ENCODE data around the gene AKAP6.
A peak's percentile ranks its signal among the peaks of the same experiment; 100 is the strongest.
"Not testable (repeated sequence)": the region's sequence is repeated elsewhere in the genome, so short reads cannot be mapped to it uniquely, and the experiment has no call there.

Gene AKAP6

DNA sequence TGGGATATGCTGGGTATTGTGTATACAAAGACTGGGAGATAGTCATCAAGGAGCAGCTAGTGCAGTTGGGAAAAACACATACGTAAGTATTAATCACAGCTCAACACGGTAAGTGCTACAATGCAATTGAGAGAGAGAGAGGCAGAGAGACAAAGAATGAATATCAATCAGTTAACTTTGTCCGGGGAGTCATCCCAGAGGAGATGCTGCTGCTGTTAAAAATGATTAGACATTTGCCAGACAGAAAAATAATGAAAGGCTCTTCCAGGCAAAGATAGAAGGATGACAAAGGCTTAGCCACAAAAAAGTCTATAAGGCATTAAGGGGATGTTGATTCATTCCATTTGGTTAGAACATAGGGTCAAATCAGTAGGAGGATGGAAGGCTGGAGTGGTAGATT is 45.1 kb downstream of the AKAP6 start:
- DNase-seq (ENCODE audit: low spot score) = no peak

DNA sequence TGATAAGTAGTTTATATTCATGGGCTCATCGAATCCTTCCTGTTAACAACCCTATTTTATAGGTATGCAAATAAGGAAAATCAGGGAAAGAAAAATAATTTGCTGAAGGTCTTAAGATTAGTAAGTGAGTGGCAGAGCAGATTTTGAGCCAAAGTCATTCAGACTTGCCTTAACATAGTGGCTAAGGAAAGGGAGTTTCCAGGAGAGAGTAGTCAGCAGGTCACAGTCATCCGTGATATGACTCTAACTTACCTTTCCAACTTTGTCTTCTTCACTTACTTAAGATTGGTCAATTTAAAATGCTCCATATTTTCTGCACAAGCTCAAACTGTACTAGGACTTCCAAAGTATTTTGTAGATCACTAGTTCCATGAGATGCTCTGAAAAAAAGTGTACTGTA is 46.6 kb downstream of the AKAP6 start:
- peak; percentile 50 for DNase-seq (ENCODE audit: low spot score)

DNA sequence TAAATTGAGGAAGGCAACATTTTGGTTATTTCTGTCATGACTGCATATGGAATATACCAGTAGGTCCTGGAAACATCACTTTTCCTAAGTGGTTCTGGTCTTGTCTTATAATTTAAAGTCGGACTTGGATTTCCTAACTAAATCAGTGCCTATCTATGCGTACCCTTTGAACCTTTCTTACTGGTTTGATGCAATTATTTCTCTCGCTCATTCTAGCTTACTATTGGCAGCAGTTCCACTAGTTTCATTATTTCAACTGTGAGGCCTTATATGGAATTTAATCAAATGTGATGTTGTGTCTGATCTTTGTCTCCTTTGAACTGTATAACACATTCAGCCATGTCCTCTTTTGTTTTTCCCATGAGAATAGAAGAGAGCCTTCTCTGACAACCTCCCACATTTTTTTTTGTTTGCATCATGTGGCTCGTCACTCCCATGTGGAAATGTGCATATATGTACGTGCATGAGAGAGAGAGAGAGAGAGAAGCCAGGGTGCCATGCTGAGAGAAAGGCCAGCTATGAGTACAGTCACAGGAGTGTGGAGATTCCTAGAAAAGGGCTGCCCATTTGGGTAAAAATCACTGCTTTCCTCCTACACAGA is 48.0 kb downstream of the AKAP6 start:
- DNase-seq (ENCODE audit: low spot score) = no peak

DNA sequence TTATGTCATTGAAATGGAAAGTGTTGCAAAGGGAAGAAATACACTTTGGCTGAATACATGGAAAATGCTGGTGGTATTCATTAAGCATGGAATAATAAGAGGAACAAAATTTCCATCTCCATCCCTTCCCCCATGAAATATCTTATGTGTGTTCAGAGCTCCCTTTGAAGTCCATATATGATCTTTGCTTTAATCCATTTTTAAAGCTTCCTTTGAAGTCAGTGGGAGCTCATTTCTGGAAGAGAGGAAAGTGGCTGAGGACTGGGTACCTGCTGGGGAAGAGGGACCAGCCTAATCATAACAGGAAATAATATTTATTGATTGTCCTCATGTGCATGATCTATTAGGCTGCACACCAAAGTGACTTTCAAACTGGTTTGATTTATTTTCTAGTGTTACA is 49.2 kb downstream of the AKAP6 start:
- no peak for DNase-seq (ENCODE audit: low spot score)

DNA sequence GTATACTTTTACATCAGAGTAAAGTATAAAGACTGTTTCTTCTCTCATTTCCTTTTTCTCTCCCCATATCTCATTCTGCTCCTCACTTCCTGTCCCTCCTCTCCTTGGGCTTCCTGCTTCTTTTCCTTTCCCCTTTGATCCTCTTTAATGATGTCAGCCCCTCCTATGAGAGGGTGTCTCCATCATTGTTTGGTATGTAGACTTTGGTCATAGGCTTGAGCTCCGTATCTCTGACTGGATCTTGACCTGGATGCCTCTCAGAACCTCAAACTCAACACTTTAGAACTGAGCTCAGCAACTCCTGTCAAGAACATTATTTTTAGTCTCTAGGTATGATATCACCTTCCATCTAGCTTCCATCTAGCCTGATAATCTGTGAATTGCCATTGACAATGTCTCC is 50.3 kb downstream of the AKAP6 start:
- DNase-seq (ENCODE audit: low spot score) = peak; percentile 36

DNA sequence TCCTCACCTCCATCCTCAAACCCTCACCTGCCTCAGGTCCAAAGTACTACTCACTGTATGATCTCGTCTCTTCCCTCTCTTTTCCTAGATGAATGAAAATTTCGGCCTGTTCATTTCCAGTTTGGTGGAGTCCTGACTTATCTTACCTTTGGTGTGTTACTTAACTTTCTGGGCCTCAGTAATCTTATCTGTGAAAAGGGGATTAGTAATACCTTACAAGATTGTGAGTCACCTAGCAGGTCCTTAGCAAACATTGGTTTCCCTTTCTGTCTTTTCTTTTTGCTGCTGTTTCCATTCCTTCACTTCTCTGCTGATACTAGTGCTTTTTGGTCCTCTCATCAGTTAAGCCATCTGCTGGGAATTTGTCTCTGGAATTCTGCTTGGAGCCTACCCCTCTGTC is 52.8 kb downstream of the AKAP6 start:
- DNase-seq (ENCODE audit: low spot score) = peak; percentile 34

DNA sequence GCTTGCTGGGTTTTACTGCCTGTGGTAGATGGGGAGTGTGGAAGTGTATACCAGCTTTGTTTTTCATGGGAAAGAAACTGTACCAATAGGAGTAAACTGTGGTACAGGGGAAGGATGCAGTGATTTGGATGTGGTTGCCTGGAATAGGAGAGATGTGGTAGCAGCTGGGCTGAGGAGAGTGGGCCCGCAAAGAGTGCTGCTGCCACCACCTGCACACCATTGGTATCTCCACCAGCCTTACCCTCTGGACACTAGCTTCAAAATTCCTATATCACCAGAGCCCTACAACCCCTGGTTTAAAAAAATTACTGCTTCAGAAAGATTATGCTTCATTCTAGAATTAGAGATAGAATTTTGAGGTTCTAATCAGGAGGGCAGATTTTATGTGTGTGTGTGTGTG is 53.6 kb downstream of the AKAP6 start:
- DNase-seq (ENCODE audit: low spot score) = peak; percentile 38

DNA sequence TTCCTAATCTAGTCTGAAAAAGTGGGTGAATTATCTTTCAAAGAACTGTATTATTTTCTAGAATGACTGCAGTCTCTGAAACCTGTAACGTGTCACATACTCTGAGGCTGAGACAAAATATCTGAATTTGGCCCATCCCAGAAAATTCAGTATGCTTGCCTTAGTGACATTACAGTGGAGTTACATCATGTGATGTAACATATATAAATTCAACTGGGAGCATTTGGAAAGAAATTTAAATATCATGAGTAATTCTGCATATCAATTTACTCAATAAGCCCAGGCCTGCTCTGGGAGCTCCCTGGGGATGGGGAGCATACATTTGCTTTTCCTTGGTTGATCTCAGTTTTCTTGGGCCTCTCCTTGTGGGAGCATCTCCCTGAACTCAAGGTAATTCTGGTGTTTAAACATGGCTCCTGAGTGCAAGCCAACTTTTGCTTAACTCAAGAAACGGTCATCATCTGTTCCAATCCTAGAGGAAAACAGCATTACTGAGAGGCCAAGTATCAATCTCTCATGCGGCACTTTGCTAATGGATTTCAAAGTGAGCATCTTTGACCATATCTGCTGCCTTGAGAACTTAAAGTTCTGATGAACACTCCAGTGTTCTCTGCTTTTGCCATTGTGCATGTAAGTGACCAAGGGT is 54.4 kb downstream of the AKAP6 start:
- no peak for DNase-seq (ENCODE audit: low spot score)

DNA sequence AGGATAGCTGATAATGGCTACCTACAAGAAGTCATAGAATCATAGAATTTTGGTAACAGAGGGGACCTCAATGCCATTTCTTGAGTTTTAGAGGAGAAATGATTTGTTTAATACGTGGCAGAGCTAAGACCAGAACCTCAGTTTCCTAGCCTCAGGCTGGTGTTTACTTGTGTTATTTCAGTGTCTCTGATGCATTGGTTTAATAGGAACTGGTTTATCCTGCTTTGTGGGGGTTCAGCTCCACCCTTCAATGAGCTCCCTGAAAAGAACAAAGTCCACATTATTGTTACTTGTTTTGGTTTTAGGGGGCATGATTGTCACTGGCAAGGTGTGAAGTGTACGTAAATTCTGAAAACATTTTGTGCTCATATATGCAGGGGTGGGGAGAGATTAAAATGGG is 55.4 kb downstream of the AKAP6 start:
- no peak for DNase-seq (ENCODE audit: low spot score)

DNA sequence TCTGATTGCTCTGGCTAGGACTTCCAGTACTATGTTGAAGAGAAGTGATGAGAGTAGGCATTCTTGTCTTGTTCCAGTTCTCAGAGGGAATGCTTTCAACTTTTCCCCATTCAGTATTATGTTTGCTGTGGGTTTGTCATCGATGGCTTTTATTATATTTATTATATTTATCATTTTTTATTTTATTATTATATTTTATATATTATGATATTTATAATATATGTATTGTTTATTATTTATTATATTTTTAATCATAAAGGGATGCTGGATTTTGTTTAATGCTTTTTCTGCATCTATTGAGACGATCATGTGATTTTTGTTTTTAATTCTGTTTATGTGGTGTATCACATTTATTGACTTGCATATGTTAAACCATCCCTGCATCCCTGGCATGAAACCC is 58.2 kb downstream of the AKAP6 start:
- not testable (repeated sequence) for DNase-seq (ENCODE audit: low spot score)

DNA sequence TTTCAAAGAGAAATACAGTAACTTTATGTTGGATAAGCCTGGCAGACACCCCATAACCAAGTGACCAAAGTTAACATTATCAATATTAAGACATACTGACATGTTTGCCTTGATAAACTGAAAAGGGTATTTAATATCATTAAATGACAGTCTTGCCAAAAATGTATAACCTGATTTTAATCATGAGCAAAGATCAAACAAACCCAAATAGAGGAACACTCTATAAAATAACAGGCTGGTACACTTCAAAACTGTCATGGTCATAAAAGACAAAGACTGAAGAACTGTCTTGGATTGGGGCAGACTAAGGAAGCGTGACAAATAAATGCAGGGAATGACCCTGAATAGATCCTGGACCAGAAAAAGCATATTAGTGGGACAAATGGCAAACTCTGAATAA is 64.0 kb downstream of the AKAP6 start:
- no peak for DNase-seq (ENCODE audit: low spot score)

DNA sequence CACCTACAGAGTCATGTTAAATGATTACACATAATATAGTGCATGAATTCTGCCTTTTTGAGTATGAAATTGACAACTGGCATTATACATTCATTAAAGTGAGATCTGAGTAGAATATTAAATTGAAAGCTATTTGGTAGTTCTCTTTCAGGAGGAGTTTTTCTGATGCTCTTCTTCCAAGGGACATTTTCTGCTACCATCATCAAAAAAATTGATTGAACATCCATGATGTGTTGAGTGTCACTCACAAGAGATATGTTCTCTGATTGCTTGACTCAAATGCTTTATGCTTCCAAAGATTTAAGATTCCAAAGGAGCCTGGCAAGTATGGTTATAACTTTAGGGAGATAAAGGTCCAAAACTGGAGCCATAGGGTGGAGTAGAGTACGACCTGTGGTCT is 64.9 kb downstream of the AKAP6 start:
- no peak for DNase-seq (ENCODE audit: low spot score)

DNA sequence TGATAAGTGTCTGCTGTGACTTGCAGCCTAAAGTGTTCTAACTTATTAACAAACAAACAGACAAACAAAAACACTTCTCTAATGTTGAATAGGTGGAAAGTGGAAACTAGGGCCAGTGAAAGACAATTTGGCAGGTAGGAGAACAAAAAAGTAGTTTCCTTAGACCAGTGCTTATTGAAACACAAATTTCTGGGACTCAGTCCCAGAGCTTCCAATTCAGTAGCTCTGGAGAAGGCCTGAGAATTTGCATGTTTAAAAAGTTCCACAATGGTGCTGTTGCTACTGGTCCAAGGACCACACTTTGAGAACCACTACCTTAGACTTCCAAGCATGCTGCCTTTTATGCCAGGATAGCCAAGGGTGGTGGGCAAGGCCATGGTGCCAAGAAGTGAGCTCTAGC is 67.8 kb downstream of the AKAP6 start:
- no peak for DNase-seq (ENCODE audit: low spot score)

DNA sequence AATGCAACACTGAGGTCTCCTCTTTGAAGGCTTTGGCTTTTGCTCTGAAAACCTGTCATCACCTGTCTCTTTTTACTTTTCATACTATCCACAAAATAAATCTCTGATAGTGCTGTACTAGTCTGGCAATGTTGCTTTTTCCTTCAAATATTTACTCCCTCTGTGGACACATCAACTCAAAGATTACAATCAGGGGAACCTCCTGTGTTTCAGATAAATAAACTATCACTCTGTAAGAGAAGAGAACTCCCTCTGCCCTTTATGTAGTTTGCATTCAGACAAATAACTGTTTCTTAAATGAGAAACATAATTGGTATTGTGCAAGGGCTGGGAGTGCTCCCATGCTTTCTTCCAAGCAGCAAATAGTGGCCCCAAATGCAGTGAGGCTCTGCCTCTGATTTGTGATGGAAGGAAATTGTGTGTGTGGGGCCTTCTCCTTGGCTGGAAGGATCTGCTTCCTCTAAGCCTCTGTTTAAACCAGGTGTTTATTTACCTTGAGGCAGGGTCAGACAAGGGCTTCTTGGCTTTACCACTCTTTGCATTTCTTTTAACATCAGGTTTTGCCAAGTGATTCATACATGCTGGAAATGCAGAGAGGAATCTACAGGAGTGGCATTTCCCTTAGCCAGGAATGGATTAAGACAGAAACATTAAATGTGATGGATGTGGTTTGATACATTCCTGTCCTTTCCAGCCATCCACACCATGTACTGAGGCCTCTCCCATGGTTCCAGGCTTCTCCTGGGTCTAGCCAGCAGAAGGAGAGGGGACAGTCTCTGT is 69.0 kb downstream of the AKAP6 start:
- DNase-seq (ENCODE audit: low spot score) = peak; percentile 58

DNA sequence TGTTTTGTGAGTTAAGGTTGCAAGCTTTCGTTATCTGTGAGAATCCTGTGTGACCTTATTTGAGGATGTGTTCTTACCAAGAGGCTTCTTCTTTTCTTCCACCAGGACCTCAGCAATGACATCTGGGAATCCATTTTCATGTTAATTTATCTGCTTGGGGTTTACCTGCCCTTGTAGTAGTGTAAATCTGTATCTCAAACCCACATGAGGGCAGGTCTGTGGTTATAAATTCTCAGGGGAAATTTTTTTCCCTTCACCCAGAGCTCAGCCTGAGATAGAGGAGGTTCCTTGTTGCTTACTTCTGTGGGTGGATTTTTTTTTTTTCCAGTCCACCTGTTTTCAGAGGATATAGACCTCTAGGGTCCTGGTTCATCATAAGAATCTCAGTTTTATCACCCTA is 70.8 kb downstream of the AKAP6 start:
- no peak for DNase-seq (ENCODE audit: low spot score)

DNA sequence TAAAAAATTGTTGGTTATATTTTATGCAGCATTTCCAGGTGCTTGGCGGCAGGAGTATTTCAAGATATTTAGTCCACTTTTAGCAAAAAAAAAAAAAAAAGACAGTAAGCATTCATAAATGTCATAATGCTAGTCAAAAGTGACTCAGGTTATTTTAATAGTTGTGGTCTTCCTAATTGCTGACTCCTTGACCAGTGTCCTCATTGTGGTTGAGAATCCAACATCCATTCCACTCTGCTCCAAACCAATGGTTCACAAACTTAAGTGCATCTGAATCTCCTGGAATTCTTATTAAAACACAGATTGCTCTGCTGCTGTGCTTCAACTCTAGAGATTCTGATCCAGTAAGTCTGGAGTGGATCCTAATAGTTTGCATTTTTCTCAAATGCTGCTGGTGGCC is 71.4 kb downstream of the AKAP6 start:
- DNase-seq (ENCODE audit: low spot score) = peak; percentile 58

DNA sequence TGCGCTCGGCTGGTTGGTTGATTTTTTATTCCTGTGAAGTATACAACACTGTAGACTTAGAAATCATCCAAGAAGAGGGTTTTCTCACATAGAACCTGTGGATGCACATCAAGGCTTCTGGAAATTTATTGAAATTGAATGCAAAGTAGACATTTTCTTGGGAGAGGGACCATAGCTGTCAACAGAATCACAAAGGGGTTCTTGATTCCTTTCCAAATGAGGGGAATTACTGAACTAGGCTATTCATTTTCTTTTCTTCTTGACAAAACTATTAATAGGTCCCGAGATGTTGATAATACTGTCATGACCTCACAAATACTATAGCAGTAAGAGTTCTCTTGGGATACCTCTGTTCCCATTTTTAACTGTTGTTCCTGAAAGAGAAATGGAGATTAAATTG is 73.9 kb downstream of the AKAP6 start:
- DNase-seq (ENCODE audit: low spot score) = no peak

DNA sequence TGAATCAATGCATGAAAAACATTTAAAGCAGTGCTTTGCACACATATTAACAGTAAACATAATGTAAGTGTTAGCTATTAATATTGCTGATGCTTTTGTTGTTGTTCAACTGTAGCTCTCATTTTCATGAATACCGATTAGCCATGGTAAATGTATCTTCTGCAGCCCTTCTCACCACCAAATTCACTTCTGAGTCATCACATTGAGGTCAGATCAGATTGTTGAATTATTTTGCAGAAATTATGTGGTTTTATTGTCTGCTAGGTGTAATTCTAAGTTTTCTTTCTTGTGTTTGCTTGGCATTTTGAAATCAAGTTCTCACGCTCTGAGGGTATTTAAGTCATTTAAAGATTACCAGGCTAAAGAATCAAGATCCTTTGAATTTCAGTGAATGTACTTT is 74.6 kb downstream of the AKAP6 start:
- no peak for DNase-seq (ENCODE audit: low spot score)

DNA sequence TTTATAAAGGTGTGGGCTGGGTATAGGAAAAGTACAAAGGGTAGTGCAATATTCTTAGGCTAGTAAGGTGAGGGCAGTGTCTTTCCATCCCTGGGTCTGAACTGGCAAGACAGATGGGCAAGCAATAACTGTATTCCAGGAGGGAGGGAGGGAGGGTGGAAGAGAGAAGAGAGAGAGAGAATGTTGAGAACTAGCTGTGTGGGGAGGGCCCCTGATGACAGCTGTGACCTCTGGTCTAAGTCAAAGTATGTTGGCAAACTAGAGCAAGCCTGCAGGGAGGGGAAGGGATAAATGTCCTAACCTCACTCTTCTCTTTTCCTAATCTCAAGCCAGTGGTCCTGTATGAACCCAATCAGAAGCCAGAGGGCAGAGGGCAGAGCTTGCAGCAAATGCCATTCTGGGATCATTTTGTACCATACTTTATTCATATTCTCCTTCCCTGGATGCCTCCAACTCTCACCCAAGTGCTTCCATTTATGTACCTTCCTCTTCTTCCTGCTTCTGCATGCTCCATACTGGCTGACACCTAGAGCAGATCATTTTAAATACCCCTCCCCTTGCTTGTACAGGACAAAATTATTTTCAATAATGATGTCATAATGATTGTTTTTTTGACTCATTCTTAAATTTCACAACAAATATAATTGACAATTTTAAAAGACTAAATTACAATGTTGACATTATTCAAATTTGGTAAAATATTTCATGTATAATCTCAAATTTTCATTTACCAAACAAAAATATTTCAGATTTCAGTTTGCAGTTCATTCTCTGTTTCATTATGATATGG is 75.9 kb downstream of the AKAP6 start:
- DNase-seq (ENCODE audit: low spot score) = no peak

DNA sequence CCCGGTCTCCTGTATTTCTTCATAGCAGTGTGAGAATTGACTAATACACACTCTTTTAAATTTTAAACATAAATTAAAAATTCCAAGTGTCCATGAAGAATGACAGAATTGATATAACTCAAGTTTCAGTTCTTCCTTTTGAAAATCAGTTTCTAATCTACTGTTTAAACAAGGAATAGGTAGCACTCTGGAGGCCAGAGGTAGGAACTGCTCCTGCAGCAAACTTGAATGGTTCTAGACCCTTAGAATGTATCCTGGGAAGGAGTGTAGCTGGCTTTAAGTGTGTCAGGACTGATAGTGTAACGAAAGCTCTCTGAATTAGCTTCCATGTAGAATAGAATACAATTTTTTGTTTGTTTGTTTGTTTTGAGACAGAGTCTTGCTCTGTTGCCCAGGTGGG is 76.8 kb downstream of the AKAP6 start:
- DNase-seq (ENCODE audit: low spot score) = no peak

DNA sequence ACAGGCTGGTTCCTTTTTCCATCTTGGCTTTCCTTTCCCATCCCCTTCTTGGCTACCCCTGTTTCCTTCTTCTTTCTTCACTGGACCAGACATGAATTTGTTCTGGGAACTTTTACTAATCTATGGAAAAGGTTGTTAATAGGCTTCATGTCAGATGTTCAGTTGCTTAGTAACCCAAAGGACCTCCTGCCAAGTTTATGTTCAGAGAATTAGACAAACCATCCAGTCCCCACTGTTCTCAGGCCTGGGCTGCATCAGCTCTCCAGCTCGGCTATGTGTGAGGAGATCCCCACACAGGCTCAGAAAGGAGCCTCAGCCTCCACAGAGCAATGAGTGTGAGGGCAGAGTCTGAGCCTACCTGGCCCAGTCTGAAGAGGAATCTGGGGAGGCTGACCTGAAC is 78.0 kb downstream of the AKAP6 start:
- no peak for DNase-seq (ENCODE audit: low spot score)

DNA sequence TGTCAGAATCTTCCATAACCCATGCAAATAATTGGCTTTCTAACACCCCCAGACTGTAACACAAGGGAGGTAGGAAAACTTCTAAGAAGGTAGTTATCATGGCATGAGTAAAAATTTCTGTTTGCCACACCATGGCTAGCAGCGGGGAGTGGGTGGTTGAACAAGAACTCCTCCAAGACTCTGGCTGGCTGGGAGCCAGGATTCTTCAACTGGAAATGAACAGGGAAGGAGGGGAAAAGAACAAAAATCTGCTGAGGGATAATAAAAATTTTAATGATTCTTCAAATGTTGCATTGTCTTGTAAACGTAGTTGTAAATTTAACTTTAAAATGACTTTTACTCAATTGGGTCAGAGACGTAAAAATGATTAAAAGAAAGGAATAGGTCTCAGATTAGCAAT is 78.9 kb downstream of the AKAP6 start:
- DNase-seq (ENCODE audit: low spot score) = no peak

DNA sequence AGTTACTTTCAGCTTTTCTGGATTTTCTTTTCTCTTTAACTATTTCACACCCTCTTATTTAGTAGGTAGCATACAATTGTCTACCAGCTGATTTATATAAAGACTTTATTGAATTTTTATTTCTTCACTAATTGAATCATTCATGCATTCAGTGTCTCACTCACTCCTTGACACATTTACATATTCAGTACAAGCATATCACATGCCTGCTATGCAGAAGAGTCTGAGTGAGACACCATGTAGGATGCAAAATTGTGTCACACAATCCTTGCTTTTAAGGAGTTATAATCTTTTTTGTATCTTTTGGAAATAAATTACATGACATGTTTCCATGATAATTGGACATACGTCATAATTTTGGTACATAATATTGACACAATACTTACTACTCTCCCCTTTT is 83.0 kb downstream of the AKAP6 start:
- no peak for DNase-seq (ENCODE audit: low spot score)

All from kidney tubule cell (primary cell).